BJ (cell line): ENCODE measurements around the gene CARMIL1. TPM values are rescaled to one million over a fixed set of nuclear protein-coding genes. Genes with fewer than 3 reads are reported as not detected.

ENCODE experiments used
- CTCF ChIA-PET: fragments of 350-600 bp; formaldehyde crosslinking; extraction: SDS; loops from one replicate; lab custom pipeline; 2021; ENCODE audit warnings: antibody characterized with exemption, inconsistent platforms; lab: Yijun Ruan, JAX
- POLR2A ChIA-PET: fragments of 300-600 bp; sonication (Branson Sonifier 250); formaldehyde crosslinking; extraction: SDS; loops from one replicate; lab custom pipeline; 2021; ENCODE audit warnings: antibody characterized with exemption; lab: Charles Lee
- DNase-seq: peaks from one replicate; pipeline ENCODE4 v3.0.0-alpha.2; 2011; ENCODE audit warnings: low read depth
- H3K27me3 ChIP-seq: 2 replicates; pipeline ENCODE4 v1.6.0; 2011; ENCODE audit warnings: low read length; ENCODE audit not compliant: control insufficient read depth, insufficient read depth
- H3K36me3 ChIP-seq: 2 replicates; pipeline ENCODE4 v1.5.1; 2011; ENCODE audit warnings: low read length; ENCODE audit not compliant: control insufficient read depth, insufficient read depth
- H3K4me3 ChIP-seq: 2 replicates; pipeline ENCODE4 v1.5.1; 2011; ENCODE audit warnings: low read depth, mild to moderate bottlenecking, control low read depth, low read length
- polyA plus RNA-seq: library from polyadenylated mRNA; depleted of rRNA; stranded (reverse); fragments of >200 nt; gene quantifications from 2 replicates; pipeline ENCODE4 v1.2.3, GENCODE V29; 2011
- TF ChIP-seq, protein P1 (sequence below): IDR thresholded peaks from 2 replicates; pipeline ENCODE4 v1.5.1; 2011; ENCODE audit warnings: low read depth, mild to moderate bottlenecking, control low read depth, inconsistent platforms, low read length, moderate library complexity; ENCODE audit not compliant: insufficient read depth

CARMIL1 gene
- polyA plus RNA-seq, 1 experiment, result 3.7 TPM

DNA sequence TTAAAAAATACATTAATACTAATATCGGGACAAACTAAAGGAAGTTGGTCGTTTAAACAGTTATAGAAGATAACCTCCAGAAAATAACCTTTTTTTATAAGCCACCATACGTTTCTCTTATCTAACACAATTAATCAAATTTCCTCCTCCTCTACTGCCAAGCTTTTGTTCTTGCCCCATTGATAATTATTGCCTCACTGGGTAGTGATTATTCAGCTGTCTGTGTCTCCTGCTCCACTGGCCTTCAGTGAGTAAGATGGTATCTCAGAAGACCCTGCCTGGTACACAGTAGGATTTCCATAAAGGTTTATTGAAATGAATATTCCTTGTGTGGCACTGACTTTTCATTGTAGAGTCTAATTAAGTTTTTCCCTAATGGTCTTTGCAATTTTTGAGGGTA lies 207.4 kb downstream of the CARMIL1 start:
- Histone ChIP-seq H3K36me3 (no peaks in the 10 kb centered on the region), H3K27me3 (no peaks in the 10 kb centered on the region), H3K4me3 (no peak overlapping the region)
- TF ChIP-seq, protein P1, sequence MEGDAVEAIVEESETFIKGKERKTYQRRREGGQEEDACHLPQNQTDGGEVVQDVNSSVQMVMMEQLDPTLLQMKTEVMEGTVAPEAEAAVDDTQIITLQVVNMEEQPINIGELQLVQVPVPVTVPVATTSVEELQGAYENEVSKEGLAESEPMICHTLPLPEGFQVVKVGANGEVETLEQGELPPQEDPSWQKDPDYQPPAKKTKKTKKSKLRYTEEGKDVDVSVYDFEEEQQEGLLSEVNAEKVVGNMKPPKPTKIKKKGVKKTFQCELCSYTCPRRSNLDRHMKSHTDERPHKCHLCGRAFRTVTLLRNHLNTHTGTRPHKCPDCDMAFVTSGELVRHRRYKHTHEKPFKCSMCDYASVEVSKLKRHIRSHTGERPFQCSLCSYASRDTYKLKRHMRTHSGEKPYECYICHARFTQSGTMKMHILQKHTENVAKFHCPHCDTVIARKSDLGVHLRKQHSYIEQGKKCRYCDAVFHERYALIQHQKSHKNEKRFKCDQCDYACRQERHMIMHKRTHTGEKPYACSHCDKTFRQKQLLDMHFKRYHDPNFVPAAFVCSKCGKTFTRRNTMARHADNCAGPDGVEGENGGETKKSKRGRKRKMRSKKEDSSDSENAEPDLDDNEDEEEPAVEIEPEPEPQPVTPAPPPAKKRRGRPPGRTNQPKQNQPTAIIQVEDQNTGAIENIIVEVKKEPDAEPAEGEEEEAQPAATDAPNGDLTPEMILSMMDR, result no peak
- CTCF ChIA-PET, result interaction anchor here (1.3 to 7.7 kb wide), 4 partner anchors 14 to 263 kb away, joined by 4 to 116 read pairs (median 7); partner anchors contain the start of gene CARMIL1
- POLR2A ChIA-PET, result no interaction called here
- DNase-seq, result no peak

DNA sequence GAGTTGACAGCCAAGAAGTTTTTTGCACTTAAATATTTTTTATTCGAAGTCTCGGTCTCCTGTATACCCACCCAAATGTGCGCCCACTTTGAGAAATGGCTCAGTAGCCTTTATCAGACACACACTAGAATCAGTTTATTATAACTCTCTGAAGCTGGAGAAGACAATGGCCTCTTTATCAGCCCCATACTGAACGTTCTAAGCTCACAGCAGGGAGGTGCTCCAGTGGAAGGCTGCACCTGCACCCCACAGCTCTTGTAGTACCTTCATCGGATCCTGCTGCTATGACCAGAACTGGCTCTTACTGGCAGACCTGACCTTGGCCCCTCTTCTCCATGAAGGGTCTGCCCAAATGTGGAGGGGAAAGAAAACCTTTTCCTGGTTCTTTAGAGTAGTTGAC lies 207.8 kb downstream of the CARMIL1 start:
- CTCF ChIA-PET, result interaction anchor here (0.6 to 7.7 kb wide), 5 partner anchors 14 to 264 kb away, joined by 3 to 116 read pairs (median 5); partner anchors contain the start of gene CARMIL1
- Histone ChIP-seq H3K36me3 (no peaks in the 10 kb centered on the region), H3K27me3 (no peaks in the 10 kb centered on the region), H3K4me3 (no peak overlapping the region)
- POLR2A ChIA-PET, result no interaction called here
- DNase-seq, result no peak
- TF ChIP-seq, protein P1, result no peak

DNA sequence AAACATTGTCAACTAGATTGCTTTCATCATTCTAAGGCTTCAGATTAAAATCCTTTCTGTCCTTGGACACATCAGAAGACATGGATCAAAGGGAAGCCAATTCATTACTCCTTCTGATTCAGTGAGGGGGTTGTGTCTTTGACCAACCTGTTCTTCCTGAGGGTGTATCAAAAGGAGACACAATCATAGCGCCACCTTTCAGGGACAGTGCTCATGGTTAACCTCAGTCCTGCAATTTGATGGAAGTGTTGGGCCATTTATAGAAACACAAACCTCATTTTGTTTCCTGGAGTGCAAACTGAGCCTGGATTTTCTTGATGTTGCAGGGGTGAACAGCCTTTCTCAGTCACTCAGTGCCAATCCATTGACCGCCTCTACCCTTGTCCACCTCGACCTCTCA lies 209.0 kb downstream of the CARMIL1 start:
- Histone ChIP-seq H3K36me3 (no peaks in the 10 kb centered on the region), H3K27me3 (no peaks in the 10 kb centered on the region), H3K4me3 (no peak overlapping the region)
- DNase-seq, result no peak
- ChIA-PET POLR2A (no interaction called here), CTCF (interaction anchor here (0.5 to 7.7 kb wide), 5 partner anchors 211 to 228 kb away, joined by 3 to 116 read pairs (median 9); partner anchors contain the start of gene CARMIL1)
- TF ChIP-seq, protein P1, result no peak

DNA sequence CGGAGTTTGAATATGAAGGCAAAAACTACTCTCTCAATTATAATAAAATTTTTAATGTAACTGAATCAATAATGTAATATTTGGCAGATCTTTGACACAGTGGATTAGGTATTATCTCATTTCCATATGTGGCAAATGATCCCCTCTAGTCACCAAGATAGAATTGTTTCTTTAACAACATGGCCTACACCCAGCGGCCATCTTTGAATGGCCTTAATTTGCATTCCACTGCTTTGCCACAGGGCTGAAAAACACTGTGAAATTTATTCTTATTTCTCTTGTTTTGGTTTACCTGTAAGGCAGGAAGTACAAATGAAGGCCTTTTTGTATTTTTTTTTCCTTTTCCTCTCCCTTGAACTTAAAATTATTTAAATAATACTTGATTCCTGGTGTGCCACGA lies 210.2 kb downstream of the CARMIL1 start:
- POLR2A ChIA-PET, result interaction anchor here (0.5 kb wide), 1 partner anchor 31 kb away, joined by 5 read pairs; no protein-coding TSS in a partner anchor
- no peak for DNase-seq
- TF ChIP-seq, protein P1, result no peak
- Histone ChIP-seq H3K27me3 (no peaks in the 10 kb centered on the region), H3K4me3 (no peak overlapping the region), H3K36me3 (no peaks in the 10 kb centered on the region)
- CTCF ChIA-PET, result interaction anchor here (0.6 to 7.7 kb wide), 24 partner anchors 11 to 274 kb away, joined by 3 to 116 read pairs (median 4); partner anchors contain the start of gene CARMIL1

DNA sequence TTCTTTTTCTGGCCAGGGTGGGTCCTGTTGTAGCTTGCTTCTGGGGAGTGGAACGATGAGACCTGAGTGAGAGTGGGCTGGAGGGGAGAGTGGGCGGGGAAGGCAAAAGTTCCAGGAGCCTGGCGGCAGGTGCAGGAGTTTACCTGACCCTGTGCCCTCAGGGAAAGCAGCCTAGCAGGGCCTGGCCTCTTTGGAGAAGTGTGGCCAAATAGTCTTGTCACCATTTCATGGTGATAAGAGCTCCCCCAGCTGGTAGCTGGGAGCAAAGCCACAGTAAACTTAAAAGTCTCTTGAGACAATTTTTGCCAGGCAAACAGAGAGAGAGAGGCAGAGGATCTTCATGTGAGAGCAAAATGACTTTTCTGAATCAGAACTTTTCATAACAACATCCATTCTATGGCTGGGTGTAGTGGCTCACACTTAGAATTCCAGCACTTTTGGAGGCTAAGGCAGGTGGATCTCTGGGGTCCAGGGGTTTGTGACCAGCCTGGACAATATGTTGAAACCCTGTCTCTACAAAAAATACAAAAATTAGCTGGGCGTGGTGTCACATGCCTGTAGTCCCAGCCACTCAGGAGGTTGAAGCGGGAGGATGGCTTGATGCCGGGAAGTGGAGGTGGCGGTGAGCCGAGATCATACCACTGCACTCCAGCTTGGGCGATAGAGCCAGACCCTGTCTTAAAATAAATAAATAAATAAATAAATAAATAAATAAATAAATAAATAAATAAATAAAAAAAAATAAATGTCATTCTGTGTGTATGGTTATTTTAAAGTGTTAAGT lies 211.0 kb downstream of the CARMIL1 start:
- Histone ChIP-seq H3K36me3 (no peaks in the 10 kb centered on the region), H3K4me3 (no peak overlapping the region), H3K27me3 (no peaks in the 10 kb centered on the region)
- TF ChIP-seq, protein P1, result peak; percentile 92
- ChIA-PET POLR2A (interaction anchor here (0.5 kb wide), 1 partner anchor 32 kb away, joined by 5 read pairs; no protein-coding TSS in a partner anchor), CTCF (interaction anchor here (0.6 to 7.7 kb wide), 37 partner anchors 9 to 275 kb away, joined by 3 to 116 read pairs (median 4); partner anchors contain the start of gene CARMIL1)
- peak; percentile 29 for DNase-seq
